Activated effector memory CD4-positive, alpha-beta T cell treated with Interleukin-2 at 50 U/mL for 16 hours (primary cell): Measurements from ENCODE around the gene GABRG3.
"Not testable (repeated sequence)": the region's sequence is repeated elsewhere in the genome, so short reads cannot be mapped to it uniquely, and the experiment has no call there.

Experiments
- DNase-seq: peaks from one replicate; pipeline ENCODE4 v3.0.0-alpha.2; 2020

Gene GABRG3

GRCh38 chr15:27119695-27120266 lies 148.8 kb downstream of the GABRG3 start:
- no peak for DNase-seq

GRCh38 chr15:27121672-27122071 lies 150.7 kb downstream of the GABRG3 start:
- DNase-seq = no peak

- no peak for DNase-seq
Measured at GRCh38 chr15:27123291-27123690, 152.3 kb downstream of the GABRG3 start.

- DNase-seq = no peak
Measured at GRCh38 chr15:27123808-27124207, 152.8 kb downstream of the GABRG3 start.

GRCh38 chr15:27124287-27124871 lies 153.4 kb downstream of the GABRG3 start:
- DNase-seq = no peak

- no peak for DNase-seq
Measured at GRCh38 chr15:27125185-27125584, 154.2 kb downstream of the GABRG3 start.

- DNase-seq = no peak
Measured at GRCh38 chr15:27126449-27126848, 155.5 kb downstream of the GABRG3 start.

GRCh38 chr15:27127815-27128570 lies 157.0 kb downstream of the GABRG3 start:
- no peak for DNase-seq

- no peak for DNase-seq
Measured at GRCh38 chr15:27133249-27133648, 162.3 kb downstream of the GABRG3 start.

GRCh38 chr15:27134481-27134880 lies 163.5 kb downstream of the GABRG3 start:
- no peak for DNase-seq

GRCh38 chr15:27135151-27135550 lies 164.2 kb downstream of the GABRG3 start:
- no peak for DNase-seq

GRCh38 chr15:27137127-27137526 lies 166.1 kb downstream of the GABRG3 start:
- no peak for DNase-seq

GRCh38 chr15:27165590-27165989 lies 194.6 kb downstream of the GABRG3 start:
- DNase-seq = no peak

- no peak for DNase-seq
Measured at GRCh38 chr15:27166917-27167316, 195.9 kb downstream of the GABRG3 start.

GRCh38 chr15:27167738-27168137 lies 196.8 kb downstream of the GABRG3 start:
- no peak for DNase-seq

- no peak for DNase-seq
Measured at GRCh38 chr15:27170851-27171250, 199.9 kb downstream of the GABRG3 start.

- DNase-seq = no peak
Measured at GRCh38 chr15:27172821-27173220, 201.8 kb downstream of the GABRG3 start.

GRCh38 chr15:27175472-27176153 lies 204.6 kb downstream of the GABRG3 start:
- DNase-seq = no peak

GRCh38 chr15:27176785-27177406 lies 205.9 kb downstream of the GABRG3 start:
- DNase-seq = no peak

- DNase-seq = no peak
Measured at GRCh38 chr15:27179789-27180188, 208.8 kb downstream of the GABRG3 start.

GRCh38 chr15:27182561-27183110 lies 211.7 kb downstream of the GABRG3 start:
- DNase-seq = no peak

- no peak for DNase-seq
Measured at GRCh38 chr15:27183201-27183600, 212.2 kb downstream of the GABRG3 start.

GRCh38 chr15:27191515-27191914 lies 220.5 kb downstream of the GABRG3 start:
- DNase-seq = not testable (repeated sequence)
